Right renal pelvis (tissue), 4 donors: ENCODE data around the gene OLA1. TPM values are rescaled to one million over a fixed set of nuclear protein-coding genes. Genes with fewer than 3 reads are reported as not detected.

ENCODE experiments used
- DNase-seq, 4 donors: peaks; one replicate each; pipeline ENCODE4 v3.0.0-alpha.2; 2013; ENCODE audit warnings: low read depth in 4 of 4, low spot score in 3 of 4, missing footprints in 1 of 4
- polyA plus RNA-seq, 4 donors: library from polyadenylated mRNA; unstranded; fragments of 120-200 nt; gene quantifications; one replicate each; pipeline ENCODE4 v1.2.1, GENCODE V29; 2013; ENCODE audit not compliant: insufficient read length in 4 of 4

OLA1 gene
- polyA plus RNA-seq, 4 donors: 152 to 187 (median 177) TPM

- no peak for DNase-seq
These were observed 20.6 kb downstream of the OLA1 start for GRCh38 chr2:174227748-174228147.

DNA sequence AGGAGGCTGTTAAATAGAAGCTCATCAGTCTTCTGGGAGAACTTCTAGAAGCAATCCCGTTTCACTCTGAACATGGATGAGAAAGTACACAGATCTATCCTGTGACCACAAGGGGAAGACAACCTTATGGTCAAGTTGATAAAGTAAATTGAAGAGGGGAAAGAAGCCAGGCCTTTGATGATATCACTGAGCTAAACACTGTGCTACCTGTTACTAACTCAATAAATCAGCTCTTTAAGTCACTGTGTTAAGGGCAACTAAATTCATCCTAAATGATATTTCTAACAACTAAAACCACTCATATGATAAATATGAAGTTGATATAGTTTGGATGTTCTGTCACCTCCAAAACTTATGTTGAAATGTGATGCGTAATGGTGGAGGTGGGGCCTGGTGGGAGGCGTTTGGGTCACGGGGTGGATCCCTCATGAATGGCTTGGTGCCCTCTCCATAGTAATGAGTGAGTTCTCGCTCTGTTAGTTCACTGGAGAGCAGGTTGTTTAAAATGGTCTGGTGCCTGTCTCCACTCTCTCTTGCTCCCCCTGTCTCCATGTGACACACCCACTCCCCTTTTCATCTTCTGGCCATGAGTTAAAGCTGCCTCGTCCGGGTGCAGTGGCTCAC lies 23.6 kb downstream of the OLA1 start:
- no peak for DNase-seq

DNA sequence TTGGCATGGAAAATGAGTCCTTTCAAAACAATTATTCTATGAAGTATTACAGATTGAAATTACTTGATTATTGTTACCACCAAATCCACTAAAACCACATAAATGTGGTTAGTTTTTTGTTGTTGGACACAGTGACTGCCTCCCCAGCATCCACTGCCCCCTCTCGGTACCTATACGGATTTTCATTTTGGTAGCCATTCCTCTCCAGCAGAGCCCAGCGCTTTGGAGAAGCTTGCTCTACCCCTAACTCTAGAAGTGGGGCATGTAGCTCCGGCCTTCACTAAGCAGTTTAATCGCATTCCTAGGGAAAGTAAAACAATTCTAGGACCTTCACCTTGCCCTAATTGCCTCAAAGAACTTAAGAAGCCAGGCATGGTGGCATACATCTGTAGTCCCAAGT lies 24.2 kb downstream of the OLA1 start:
- no peak for DNase-seq

GRCh38 chr2:174223388-174223787 lies 24.9 kb downstream of the OLA1 start:
- no peak for DNase-seq

- no peak for DNase-seq
These were observed 26.2 kb downstream of the OLA1 start for GRCh38 chr2:174222154-174222553.

DNA sequence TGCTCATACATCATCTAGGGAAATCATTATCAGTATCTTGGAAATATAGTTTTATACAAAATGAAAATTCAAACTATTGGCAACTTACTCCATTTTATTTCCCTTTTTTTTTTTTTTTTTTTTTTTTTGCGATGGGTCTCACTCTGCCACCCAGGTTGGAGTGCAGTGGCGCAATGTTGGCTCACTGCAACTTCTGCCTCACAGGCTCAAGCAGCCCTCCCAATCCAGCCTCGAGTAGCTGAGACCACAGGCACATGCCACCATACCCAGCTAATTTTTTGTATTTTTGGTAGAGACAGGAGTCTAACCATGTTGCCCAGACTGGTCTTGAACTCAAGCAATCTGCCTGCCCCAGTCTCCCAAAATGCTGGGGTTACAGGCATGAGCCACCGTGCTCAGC lies 29.0 kb downstream of the OLA1 start:
- DNase-seq: no peak

- no peak for DNase-seq
These were observed 29.6 kb downstream of the OLA1 start for GRCh38 chr2:174218773-174219172.

- no peak for DNase-seq
These were observed 30.5 kb downstream of the OLA1 start for GRCh38 chr2:174217869-174218268.

- no peak for DNase-seq
These were observed 36.4 kb downstream of the OLA1 start for GRCh38 chr2:174211954-174212353.

GRCh38 chr2:174210862-174211261 lies 37.5 kb downstream of the OLA1 start:
- no peak for DNase-seq

GRCh38 chr2:174209325-174209724 lies 39.0 kb downstream of the OLA1 start:
- no peak for DNase-seq

DNA sequence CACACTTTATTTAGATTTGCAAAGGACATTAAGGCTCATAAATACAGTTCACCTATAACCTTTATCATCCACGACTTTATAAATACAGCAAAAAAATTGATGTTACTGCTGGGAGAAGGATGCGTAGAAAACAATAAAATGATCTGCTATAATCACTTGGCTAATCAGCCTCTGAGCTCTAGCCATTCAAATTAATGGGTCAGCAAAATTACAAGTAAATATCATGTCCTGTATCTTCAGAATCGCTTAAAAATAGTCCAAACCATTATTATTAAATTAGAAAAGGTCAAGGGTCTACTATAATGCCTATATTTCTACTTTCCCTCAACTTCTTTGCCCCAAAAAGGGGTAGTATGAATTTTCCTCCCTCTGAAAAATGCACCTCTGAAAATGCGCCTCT lies 40.3 kb downstream of the OLA1 start:
- DNase-seq: no peak

GRCh38 chr2:174205562-174205961 lies 42.8 kb downstream of the OLA1 start:
- no peak for DNase-seq

DNA sequence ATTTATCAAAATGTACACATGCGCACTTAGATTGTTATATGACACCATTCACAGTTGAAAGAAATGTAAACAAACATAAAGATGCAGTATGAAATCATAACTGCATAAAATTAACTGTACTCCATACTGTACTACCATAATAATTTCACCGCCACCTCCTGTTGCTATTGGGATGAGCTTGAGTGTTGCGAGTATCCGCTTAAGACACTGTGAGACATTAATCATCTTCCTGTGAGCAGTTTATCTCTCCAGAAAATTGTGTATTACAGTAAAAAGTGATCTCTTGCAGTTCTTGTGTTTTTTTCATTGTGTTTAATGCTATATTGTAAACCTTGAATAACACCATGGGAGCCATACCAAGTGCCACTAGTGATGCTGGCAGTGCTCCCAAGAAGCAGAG lies 46.1 kb downstream of the OLA1 start:
- DNase-seq: no peak

- no peak for DNase-seq
These were observed 49.3 kb downstream of the OLA1 start for GRCh38 chr2:174198846-174199564.

- DNase-seq: no peak
These were observed 53.1 kb downstream of the OLA1 start for GRCh38 chr2:174195253-174195652.

GRCh38 chr2:174193737-174194136 lies 54.6 kb downstream of the OLA1 start:
- no peak for DNase-seq

- no peak for DNase-seq
These were observed 55.7 kb downstream of the OLA1 start for GRCh38 chr2:174192664-174193063.

DNA sequence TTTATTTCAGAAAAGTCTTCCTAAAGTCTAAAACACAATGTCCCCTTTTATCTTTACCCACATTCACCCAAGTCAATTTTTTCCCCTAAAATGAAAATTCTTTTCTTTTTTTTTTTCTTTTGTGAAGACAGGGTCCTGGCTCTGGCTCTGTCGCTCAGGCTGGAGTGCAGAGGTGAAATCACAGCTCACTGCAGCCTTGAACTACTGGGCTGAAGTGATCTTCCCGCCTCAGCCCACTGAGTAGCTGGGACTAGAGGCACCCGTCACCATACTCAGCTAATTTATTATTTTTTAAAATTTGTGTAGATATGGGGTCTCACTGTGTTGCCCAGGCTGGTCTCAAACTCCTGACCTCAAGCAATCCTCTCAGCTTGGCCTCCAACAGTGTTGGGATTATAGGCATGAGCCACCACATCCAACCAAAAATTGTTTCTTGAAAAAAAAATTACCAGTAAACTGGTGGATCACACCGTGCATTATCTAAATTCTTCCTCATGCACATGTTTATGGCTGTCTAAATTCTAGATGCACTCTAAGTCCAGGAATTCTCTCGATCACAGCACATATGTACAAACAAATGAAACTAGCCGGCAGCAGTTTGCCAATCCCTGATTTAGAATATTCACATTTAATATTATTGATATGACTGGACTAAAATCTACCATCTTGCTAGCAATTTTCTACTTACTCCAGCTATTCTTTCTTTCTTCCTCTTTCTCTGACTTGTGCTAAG lies 56.8 kb downstream of the OLA1 start:
- no peak for DNase-seq

GRCh38 chr2:174184915-174185314 lies 63.4 kb downstream of the OLA1 start:
- no peak for DNase-seq

- no peak for DNase-seq
These were observed 63.8 kb downstream of the OLA1 start for GRCh38 chr2:174184504-174184903.

- no peak for DNase-seq
These were observed 65.3 kb downstream of the OLA1 start for GRCh38 chr2:174183076-174183475.
